Measurements from ENCODE around the gene MUC6. TPM values are rescaled to one million over a fixed set of nuclear protein-coding genes. Genes with fewer than 3 reads are reported as not detected.

Gene MUC6
- total and polyA plus RNA-seq, 10 donors: 0.02 to 0.76 (median 0.22) TPM; not detected in 3

- peaks cover 0 to 33% (median under 1%) of the 10 kb centered on the region in 6 donors for H3K4me1 ChIP-seq
- intact Hi-C loops (cut with DNase I; ENCODE audit: low total_unique reads): no loop called here
- no peak for DNase-seq
- WGBS, 5 donors: 86 to 89% (median 88%) methylated on average over 7 to 36 of the region's 36 CpGs
- H3K4me3 ChIP-seq: no peak overlapping the region
- H3K27ac ChIP-seq: no peak overlapping the region
- TF ChIP-seq POLR2A (IDR thresholded peaks at IDR 0.05): no peak
- TF ChIP-seq POLR2AphosphoS5 (IDR thresholded peaks at IDR 0.05): peak in 2 of 3 donors; percentile 29 to 49
- peaks cover 0 to 36% (median 0%) of the 10 kb centered on the region in 6 donors for H3K36me3 ChIP-seq
- no peaks in the 10 kb centered on the region for H3K9me3 ChIP-seq
- no peaks in the 10 kb centered on the region for H3K27me3 ChIP-seq (replicated peaks in 1 of 7)
Measured at GRCh38 chr11:1027483-1028290, 8.8 kb downstream of the MUC6 start.

GRCh38 chr11:1026641-1027482 is 9.7 kb downstream of the MUC6 start:
- no peak overlapping the region for H3K4me3 ChIP-seq
- peaks cover 0 to 26% (median 0%) of the 10 kb centered on the region in 6 donors for H3K4me1 ChIP-seq
- H3K27ac ChIP-seq: no peak overlapping the region
- 81 to 89% (median 88%) methylated on average over 17 to 46 of the region's 46 CpGs for WGBS, 5 donors
- TF ChIP-seq POLR2AphosphoS5 (IDR thresholded peaks at IDR 0.05) (peak in 1 of 3 donors; percentile 10), CTCF (IDR thresholded peaks at IDR 0.05 in 8 of 11, conservative IDR thresholded peaks at IDR 0.05 in 3 of 11) (no peak)
- H3K9me3 ChIP-seq: no peaks in the 10 kb centered on the region
- H3K27me3 ChIP-seq (replicated peaks in 1 of 7): no peaks in the 10 kb centered on the region
- intact Hi-C loops (cut with DNase I; ENCODE audit: low total_unique reads): no loop called here
- peaks cover 0 to 36% (median 0%) of the 10 kb centered on the region in 6 donors for H3K36me3 ChIP-seq
- DNase-seq: no peak

- H3K9me3 ChIP-seq: no peaks in the 10 kb centered on the region
- TF ChIP-seq POLR2AphosphoS5 (IDR thresholded peaks at IDR 0.05) (peak in 2 of 3 donors; percentile 2 to 43), CTCF (IDR thresholded peaks at IDR 0.05 in 8 of 11, conservative IDR thresholded peaks at IDR 0.05 in 3 of 11) (no peak)
- no peak overlapping the region for H3K4me3 ChIP-seq
- peaks cover 0 to 26% (median 0%) of the 10 kb centered on the region in 6 donors for H3K4me1 ChIP-seq
- peaks cover 0 to 36% (median 0%) of the 10 kb centered on the region in 6 donors for H3K36me3 ChIP-seq
- H3K27me3 ChIP-seq (replicated peaks in 1 of 7): no peaks in the 10 kb centered on the region
- intact Hi-C loops (cut with DNase I; ENCODE audit: low total_unique reads): no loop called here
- 78 to 96% (median 90%) methylated on average over 13 to 14 of the region's 14 CpGs; no CpG with 5 or more reads in 1 of the 5 donors for WGBS, 5 donors
- H3K27ac ChIP-seq: no peak overlapping the region
- DNase-seq: no peak
Measured at GRCh38 chr11:1026163-1026450, 10.4 kb downstream of the MUC6 start.

- TF ChIP-seq POLR2AphosphoS5 (IDR thresholded peaks at IDR 0.05): peak; percentile 38 to 59 (median 44)
- TF ChIP-seq CTCF (IDR thresholded peaks at IDR 0.05 in 8 of 11, conservative IDR thresholded peaks at IDR 0.05 in 3 of 11): no peak
- 78 to 92% (median 81%) methylated on average over 20 to 35 of the region's 35 CpGs for WGBS, 5 donors
Measured at GRCh38 chr11:1025410-1026162, 10.9 kb downstream of the MUC6 start.

More at GRCh38 chr11:1025410-1026162, 10.9 kb downstream of the MUC6 start:
- peaks cover 0 to 30% (median 0%) of the 10 kb centered on the region in 6 donors for H3K4me1 ChIP-seq
- no peaks in the 10 kb centered on the region for H3K9me3 ChIP-seq
- intact Hi-C loops (cut with DNase I; ENCODE audit: low total_unique reads): no loop called here
- H3K4me3 ChIP-seq: no peak overlapping the region
- H3K36me3 ChIP-seq: peaks cover 0 to 37% (median 0%) of the 10 kb centered on the region in 6 donors
- H3K27me3 ChIP-seq (replicated peaks in 1 of 7): no peaks in the 10 kb centered on the region
- no peak for DNase-seq
- no peak overlapping the region for H3K27ac ChIP-seq
